ENCODE data around the gene CAPN13. TPM values are rescaled to one million over a fixed set of nuclear protein-coding genes. Genes with fewer than 3 reads are reported as not detected.

The CAPN13 gene
- total RNA-seq, 1 donor, result not detected

DNA sequence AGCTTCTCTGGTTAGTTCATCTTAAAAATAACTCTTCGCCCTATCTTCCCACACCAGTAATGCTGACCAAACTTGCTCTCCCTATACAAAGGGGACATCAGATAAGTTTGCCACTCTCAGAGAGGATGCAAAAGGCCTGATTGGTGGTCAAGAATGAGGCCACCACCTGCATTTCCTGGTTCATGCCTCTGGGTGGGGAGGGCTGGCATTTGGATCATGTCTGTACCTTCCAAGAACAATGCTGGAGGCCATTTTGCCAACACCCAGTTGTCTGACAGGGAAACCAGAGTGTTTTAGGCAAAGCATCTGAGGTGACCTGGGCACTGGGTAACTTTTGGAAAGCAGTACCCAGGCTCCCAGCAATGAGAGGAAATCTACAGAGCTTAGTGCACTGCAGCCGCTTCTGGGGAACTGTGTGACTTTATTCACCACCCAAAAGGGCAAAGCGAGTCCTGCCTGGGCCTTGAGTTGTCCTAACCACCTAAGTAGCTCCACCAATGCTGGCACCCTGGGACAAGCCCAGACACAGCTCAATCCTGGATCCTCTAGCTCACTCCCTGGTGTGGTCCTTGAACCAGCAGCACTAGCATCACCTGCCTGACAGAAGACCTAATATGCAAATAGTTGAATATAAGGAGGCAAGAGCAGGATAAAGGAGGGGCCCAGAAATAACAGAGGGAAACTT, 35.1 kb downstream of the CAPN13 start:
- Histone ChIP-seq H3K27me3 (ENCODE audit: insufficient read depth, low read length) (peaks cover 3% of the 10 kb centered on the region), H3K4me3 (ENCODE audit: insufficient read depth, low read length) (no peak overlapping the region), H3K79me2 (ENCODE audit: insufficient read depth, low read length) (no peaks in the 10 kb centered on the region), H3K36me3 (ENCODE audit: insufficient read depth, low read length) (no peaks in the 10 kb centered on the region), H3K4me2 (ENCODE audit: insufficient read depth, low read length) (no peak overlapping the region), H3K9me3 (ENCODE audit: low read depth, low read length) (no peaks in the 10 kb centered on the region), H3K4me1 (ENCODE audit: insufficient read depth, low read length) (no peaks in the 10 kb centered on the region), H4K20me1 (ENCODE audit: insufficient read depth, low read length) (no peaks in the 10 kb centered on the region), H3K27ac (ENCODE audit: low read depth, low read length) (no peak overlapping the region), H2AFZ (ENCODE audit: low read length) (no peak overlapping the region)
- no peak for DNase-seq (ENCODE audit: insufficient read length, low spot score, missing footprints)
- TF ChIP-seq CTCF (IDR thresholded peaks at IDR 0.05; ENCODE audit: extremely low read depth, low read depth, low read length), result no peak

GRCh38 chr2:30770816-30771576, 36.2 kb downstream of the CAPN13 start:
- Histone ChIP-seq H3K36me3 (ENCODE audit: insufficient read depth, low read length) (no peaks in the 10 kb centered on the region), H3K27ac (ENCODE audit: low read depth, low read length) (no peak overlapping the region), H3K4me2 (ENCODE audit: insufficient read depth, low read length) (no peak overlapping the region), H4K20me1 (ENCODE audit: insufficient read depth, low read length) (no peaks in the 10 kb centered on the region), H3K9me3 (ENCODE audit: low read depth, low read length) (no peaks in the 10 kb centered on the region), H2AFZ (ENCODE audit: low read length) (no peak overlapping the region), H3K27me3 (ENCODE audit: insufficient read depth, low read length) (peaks cover 3% of the 10 kb centered on the region), H3K79me2 (ENCODE audit: insufficient read depth, low read length) (no peaks in the 10 kb centered on the region), H3K4me3 (ENCODE audit: insufficient read depth, low read length) (no peak overlapping the region), H3K4me1 (ENCODE audit: insufficient read depth, low read length) (no peaks in the 10 kb centered on the region)
- no peak for DNase-seq (ENCODE audit: insufficient read length, low spot score, missing footprints)
- TF ChIP-seq CTCF (IDR thresholded peaks at IDR 0.05; ENCODE audit: extremely low read depth, low read depth, low read length), result no peak

DNA sequence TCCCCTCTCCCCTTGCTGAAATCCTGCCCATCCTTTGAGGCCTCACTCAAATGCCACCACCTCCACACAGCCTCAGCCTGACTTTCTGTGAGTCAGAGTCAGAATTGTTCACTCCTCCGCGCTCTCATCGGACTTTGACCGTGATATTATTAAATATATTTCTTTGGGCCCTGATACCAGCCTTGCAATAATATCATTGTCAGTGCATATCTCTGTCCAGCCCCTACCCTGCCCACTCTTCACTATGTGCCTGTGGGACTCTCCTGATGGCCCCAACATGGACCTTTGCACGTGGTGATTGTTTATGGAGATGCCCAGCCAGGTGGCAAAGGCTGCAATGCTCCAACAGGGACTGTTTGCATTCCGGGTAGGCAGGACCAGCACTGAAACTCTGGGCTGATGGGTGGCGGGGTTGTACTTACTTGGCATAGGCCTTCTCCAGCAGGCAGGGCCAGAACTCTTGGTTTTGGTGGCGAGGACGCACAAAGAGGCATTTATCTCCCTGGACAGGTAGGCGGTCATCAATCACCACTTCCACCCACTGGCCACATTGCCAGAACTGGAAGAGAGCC, 37.3 kb downstream of the CAPN13 start:
- no peaks in the 10 kb centered on the region for H3K9me3 ChIP-seq (ENCODE audit: low read depth, low read length)
- no peaks in the 10 kb centered on the region for H3K27me3 ChIP-seq (ENCODE audit: insufficient read depth, low read length)
- H3K4me1 ChIP-seq (ENCODE audit: insufficient read depth, low read length), result no peaks in the 10 kb centered on the region
- H2AFZ ChIP-seq (ENCODE audit: low read length), result no peak overlapping the region
- H3K36me3 ChIP-seq (ENCODE audit: insufficient read depth, low read length), result no peaks in the 10 kb centered on the region
- no peak for DNase-seq (ENCODE audit: insufficient read length, low spot score, missing footprints)
- H3K27ac ChIP-seq (ENCODE audit: low read depth, low read length), result no peak overlapping the region
- H3K4me2 ChIP-seq (ENCODE audit: insufficient read depth, low read length), result no peak overlapping the region
- no peak for TF ChIP-seq CTCF (IDR thresholded peaks at IDR 0.05; ENCODE audit: extremely low read depth, low read depth, low read length)
- H3K79me2 ChIP-seq (ENCODE audit: insufficient read depth, low read length), result no peaks in the 10 kb centered on the region
- no peak overlapping the region for H3K4me3 ChIP-seq (ENCODE audit: insufficient read depth, low read length)
- H4K20me1 ChIP-seq (ENCODE audit: insufficient read depth, low read length), result no peaks in the 10 kb centered on the region

GRCh38 chr2:30769481-30769780, 37.8 kb downstream of the CAPN13 start:
- H3K36me3 ChIP-seq (ENCODE audit: insufficient read depth, low read length), result no peaks in the 10 kb centered on the region
- no peaks in the 10 kb centered on the region for H3K79me2 ChIP-seq (ENCODE audit: insufficient read depth, low read length)
- H3K4me3 ChIP-seq (ENCODE audit: insufficient read depth, low read length), result no peak overlapping the region
- H2AFZ ChIP-seq (ENCODE audit: low read length), result no peak overlapping the region
- DNase-seq (ENCODE audit: insufficient read length, low spot score, missing footprints), result no peak
- H3K4me1 ChIP-seq (ENCODE audit: insufficient read depth, low read length), result no peaks in the 10 kb centered on the region
- H3K4me2 ChIP-seq (ENCODE audit: insufficient read depth, low read length), result no peak overlapping the region
- no peaks in the 10 kb centered on the region for H3K9me3 ChIP-seq (ENCODE audit: low read depth, low read length)
- no peak for TF ChIP-seq CTCF (IDR thresholded peaks at IDR 0.05; ENCODE audit: extremely low read depth, low read depth, low read length)
- no peak overlapping the region for H3K27ac ChIP-seq (ENCODE audit: low read depth, low read length)
- H4K20me1 ChIP-seq (ENCODE audit: insufficient read depth, low read length), result no peaks in the 10 kb centered on the region
- no peaks in the 10 kb centered on the region for H3K27me3 ChIP-seq (ENCODE audit: insufficient read depth, low read length)

All from osteoblast (primary cell).